ENCODE results near the gene LTBP1.

The LTBP1 gene

GRCh38 chr2:33419581-33420200, 472.9 kb downstream of the LTBP1 start:
- H3K9ac ChIP-seq (ENCODE audit: low read length), result no peak overlapping the region
- no peaks in the 10 kb centered on the region for H3K27me3 ChIP-seq (ENCODE audit: control insufficient read depth, insufficient read depth, low read length)
- H3K27ac ChIP-seq (ENCODE audit: low read depth, low read length), result no peak overlapping the region
- no peaks in the 10 kb centered on the region for H3K36me3 ChIP-seq (ENCODE audit: control insufficient read depth, insufficient read depth, low read length)
- no peak overlapping the region for H3K4me3 ChIP-seq (ENCODE audit: low read length)
- H3K4me1 ChIP-seq (ENCODE audit: control insufficient read depth, insufficient read depth, low read length), result no peaks in the 10 kb centered on the region

GRCh38 chr2:33420726-33421125, 474.0 kb downstream of the LTBP1 start:
- H3K27ac ChIP-seq (ENCODE audit: low read depth, low read length), result no peak overlapping the region
- no peak overlapping the region for H3K9ac ChIP-seq (ENCODE audit: low read length)
- no peaks in the 10 kb centered on the region for H3K27me3 ChIP-seq (ENCODE audit: control insufficient read depth, insufficient read depth, low read length)
- H3K36me3 ChIP-seq (ENCODE audit: control insufficient read depth, insufficient read depth, low read length), result no peaks in the 10 kb centered on the region
- no peaks in the 10 kb centered on the region for H3K4me1 ChIP-seq (ENCODE audit: control insufficient read depth, insufficient read depth, low read length)
- no peak overlapping the region for H3K4me3 ChIP-seq (ENCODE audit: low read length)

GRCh38 chr2:33421820-33422219, 475.1 kb downstream of the LTBP1 start:
- no peak overlapping the region for H3K4me3 ChIP-seq (ENCODE audit: low read length)
- H3K9ac ChIP-seq (ENCODE audit: low read length), result no peak overlapping the region
- no peak overlapping the region for H3K27ac ChIP-seq (ENCODE audit: low read depth, low read length)
- no peaks in the 10 kb centered on the region for H3K4me1 ChIP-seq (ENCODE audit: control insufficient read depth, insufficient read depth, low read length)
- H3K36me3 ChIP-seq (ENCODE audit: control insufficient read depth, insufficient read depth, low read length), result no peaks in the 10 kb centered on the region
- no peaks in the 10 kb centered on the region for H3K27me3 ChIP-seq (ENCODE audit: control insufficient read depth, insufficient read depth, low read length)

- Histone ChIP-seq H3K36me3 (ENCODE audit: control insufficient read depth, insufficient read depth, low read length) (no peaks in the 10 kb centered on the region), H3K27me3 (ENCODE audit: control insufficient read depth, insufficient read depth, low read length) (no peaks in the 10 kb centered on the region), H3K4me3 (ENCODE audit: low read length) (no peak overlapping the region), H3K9ac (ENCODE audit: low read length) (no peak overlapping the region), H3K27ac (ENCODE audit: low read depth, low read length) (no peak overlapping the region), H3K4me1 (ENCODE audit: control insufficient read depth, insufficient read depth, low read length) (no peaks in the 10 kb centered on the region)
Measured at GRCh38 chr2:33425161-33425560, 478.4 kb downstream of the LTBP1 start.

- Histone ChIP-seq H3K9ac (ENCODE audit: low read length) (no peak overlapping the region), H3K4me1 (ENCODE audit: control insufficient read depth, insufficient read depth, low read length) (no peaks in the 10 kb centered on the region), H3K36me3 (ENCODE audit: control insufficient read depth, insufficient read depth, low read length) (no peaks in the 10 kb centered on the region), H3K27me3 (ENCODE audit: control insufficient read depth, insufficient read depth, low read length) (no peaks in the 10 kb centered on the region), H3K4me3 (ENCODE audit: low read length) (no peak overlapping the region), H3K27ac (ENCODE audit: low read depth, low read length) (no peak overlapping the region)
Measured at GRCh38 chr2:33425586-33426031, 478.9 kb downstream of the LTBP1 start.

GRCh38 chr2:33426666-33427231, 480.0 kb downstream of the LTBP1 start:
- no peaks in the 10 kb centered on the region for H3K4me1 ChIP-seq (ENCODE audit: control insufficient read depth, insufficient read depth, low read length)
- H3K9ac ChIP-seq (ENCODE audit: low read length), result no peak overlapping the region
- no peak overlapping the region for H3K4me3 ChIP-seq (ENCODE audit: low read length)
- H3K27ac ChIP-seq (ENCODE audit: low read depth, low read length), result no peak overlapping the region
- no peaks in the 10 kb centered on the region for H3K36me3 ChIP-seq (ENCODE audit: control insufficient read depth, insufficient read depth, low read length)
- H3K27me3 ChIP-seq (ENCODE audit: control insufficient read depth, insufficient read depth, low read length), result no peaks in the 10 kb centered on the region

GRCh38 chr2:33430077-33430476, 483.3 kb downstream of the LTBP1 start:
- Histone ChIP-seq H3K4me1 (ENCODE audit: control insufficient read depth, insufficient read depth, low read length) (no peaks in the 10 kb centered on the region), H3K27ac (ENCODE audit: low read depth, low read length) (no peak overlapping the region), H3K4me3 (ENCODE audit: low read length) (no peak overlapping the region)

GRCh38 chr2:33430856-33431255, 484.1 kb downstream of the LTBP1 start:
- Histone ChIP-seq H3K36me3 (ENCODE audit: control insufficient read depth, insufficient read depth, low read length) (no peaks in the 10 kb centered on the region), H3K27me3 (ENCODE audit: control insufficient read depth, insufficient read depth, low read length) (no peaks in the 10 kb centered on the region), H3K9ac (ENCODE audit: low read length) (no peak overlapping the region), H3K4me3 (ENCODE audit: low read length) (no peak overlapping the region), H3K4me1 (ENCODE audit: control insufficient read depth, insufficient read depth, low read length) (no peaks in the 10 kb centered on the region), H3K27ac (ENCODE audit: low read depth, low read length) (no peak overlapping the region)

More at GRCh38 chr2:33430077-33430476, 483.3 kb downstream of the LTBP1 start:
- Histone ChIP-seq H3K9ac (ENCODE audit: low read length) (no peak overlapping the region), H3K27me3 (ENCODE audit: control insufficient read depth, insufficient read depth, low read length) (no peaks in the 10 kb centered on the region), H3K36me3 (ENCODE audit: control insufficient read depth, insufficient read depth, low read length) (no peaks in the 10 kb centered on the region)

GRCh38 chr2:33432871-33433270, 486.1 kb downstream of the LTBP1 start:
- H3K4me3 ChIP-seq (ENCODE audit: low read length), result no peak overlapping the region
- no peaks in the 10 kb centered on the region for H3K27me3 ChIP-seq (ENCODE audit: control insufficient read depth, insufficient read depth, low read length)
- no peak overlapping the region for H3K9ac ChIP-seq (ENCODE audit: low read length)
- H3K27ac ChIP-seq (ENCODE audit: low read depth, low read length), result no peak overlapping the region
- H3K36me3 ChIP-seq (ENCODE audit: control insufficient read depth, insufficient read depth, low read length), result no peaks in the 10 kb centered on the region
- no peaks in the 10 kb centered on the region for H3K4me1 ChIP-seq (ENCODE audit: control insufficient read depth, insufficient read depth, low read length)

- H3K36me3 ChIP-seq (ENCODE audit: control insufficient read depth, insufficient read depth, low read length), result no peaks in the 10 kb centered on the region
- H3K27ac ChIP-seq (ENCODE audit: low read depth, low read length), result no peak overlapping the region
- no peak overlapping the region for H3K4me3 ChIP-seq (ENCODE audit: low read length)
- no peaks in the 10 kb centered on the region for H3K27me3 ChIP-seq (ENCODE audit: control insufficient read depth, insufficient read depth, low read length)
- H3K4me1 ChIP-seq (ENCODE audit: control insufficient read depth, insufficient read depth, low read length), result no peaks in the 10 kb centered on the region
- H3K9ac ChIP-seq (ENCODE audit: low read length), result no peak overlapping the region
Measured at GRCh38 chr2:33433279-33434235, 486.8 kb downstream of the LTBP1 start.

GRCh38 chr2:33435518-33435917, 488.8 kb downstream of the LTBP1 start:
- Histone ChIP-seq H3K27me3 (ENCODE audit: control insufficient read depth, insufficient read depth, low read length) (no peaks in the 10 kb centered on the region), H3K27ac (ENCODE audit: low read depth, low read length) (no peak overlapping the region)

GRCh38 chr2:33436083-33436482, 489.3 kb downstream of the LTBP1 start:
- no peak overlapping the region for H3K4me3 ChIP-seq (ENCODE audit: low read length)

More at GRCh38 chr2:33435518-33435917, 488.8 kb downstream of the LTBP1 start:
- Histone ChIP-seq H3K9ac (ENCODE audit: low read length) (no peak overlapping the region), H3K4me3 (ENCODE audit: low read length) (no peak overlapping the region), H3K4me1 (ENCODE audit: control insufficient read depth, insufficient read depth, low read length) (no peaks in the 10 kb centered on the region), H3K36me3 (ENCODE audit: control insufficient read depth, insufficient read depth, low read length) (no peaks in the 10 kb centered on the region)

More at GRCh38 chr2:33436083-33436482, 489.3 kb downstream of the LTBP1 start:
- no peaks in the 10 kb centered on the region for H3K4me1 ChIP-seq (ENCODE audit: control insufficient read depth, insufficient read depth, low read length)
- H3K9ac ChIP-seq (ENCODE audit: low read length), result no peak overlapping the region
- H3K27me3 ChIP-seq (ENCODE audit: control insufficient read depth, insufficient read depth, low read length), result no peaks in the 10 kb centered on the region
- no peaks in the 10 kb centered on the region for H3K36me3 ChIP-seq (ENCODE audit: control insufficient read depth, insufficient read depth, low read length)
- H3K27ac ChIP-seq (ENCODE audit: low read depth, low read length), result no peak overlapping the region
